Endometrium (tissue), 2 donors: Measurements from ENCODE around the gene TEKTIP1.

ENCODE experiments used
- FAIRE-seq: peaks from 2 replicates; lab custom pipeline; 2012; peaks lifted over from hg19 to GRCh38; lab: Jason Lieb, UNC
- donor health status: control.
- donor health status: control.

Gene TEKTIP1

GRCh38 chr19:3537438-3538240 lies 1.3 kb upstream of the TEKTIP1 start:
- no peak for FAIRE-seq

- no peak for FAIRE-seq
Observed at GRCh38 chr19:3538258-3538929, 580 bp upstream of the TEKTIP1 start.

DNA sequence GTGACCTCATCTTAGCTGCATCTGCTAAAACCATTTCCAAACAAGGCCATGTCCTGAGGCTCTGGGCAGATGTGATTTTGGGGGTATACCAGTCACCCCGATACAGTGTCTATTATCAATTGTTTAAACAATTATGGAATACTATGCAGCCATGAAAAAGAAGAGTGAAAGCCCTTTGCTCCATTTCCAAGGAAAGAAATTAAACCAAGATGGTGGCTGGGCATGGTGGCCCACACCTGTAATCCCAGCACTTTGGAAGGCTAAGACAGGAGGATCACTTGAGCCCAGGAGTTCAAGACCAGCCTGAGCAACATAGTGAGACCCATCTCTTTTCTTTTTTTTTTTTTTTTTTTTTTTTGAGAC lies 763 bp downstream of the TEKTIP1 start:
- no peak for FAIRE-seq

DNA sequence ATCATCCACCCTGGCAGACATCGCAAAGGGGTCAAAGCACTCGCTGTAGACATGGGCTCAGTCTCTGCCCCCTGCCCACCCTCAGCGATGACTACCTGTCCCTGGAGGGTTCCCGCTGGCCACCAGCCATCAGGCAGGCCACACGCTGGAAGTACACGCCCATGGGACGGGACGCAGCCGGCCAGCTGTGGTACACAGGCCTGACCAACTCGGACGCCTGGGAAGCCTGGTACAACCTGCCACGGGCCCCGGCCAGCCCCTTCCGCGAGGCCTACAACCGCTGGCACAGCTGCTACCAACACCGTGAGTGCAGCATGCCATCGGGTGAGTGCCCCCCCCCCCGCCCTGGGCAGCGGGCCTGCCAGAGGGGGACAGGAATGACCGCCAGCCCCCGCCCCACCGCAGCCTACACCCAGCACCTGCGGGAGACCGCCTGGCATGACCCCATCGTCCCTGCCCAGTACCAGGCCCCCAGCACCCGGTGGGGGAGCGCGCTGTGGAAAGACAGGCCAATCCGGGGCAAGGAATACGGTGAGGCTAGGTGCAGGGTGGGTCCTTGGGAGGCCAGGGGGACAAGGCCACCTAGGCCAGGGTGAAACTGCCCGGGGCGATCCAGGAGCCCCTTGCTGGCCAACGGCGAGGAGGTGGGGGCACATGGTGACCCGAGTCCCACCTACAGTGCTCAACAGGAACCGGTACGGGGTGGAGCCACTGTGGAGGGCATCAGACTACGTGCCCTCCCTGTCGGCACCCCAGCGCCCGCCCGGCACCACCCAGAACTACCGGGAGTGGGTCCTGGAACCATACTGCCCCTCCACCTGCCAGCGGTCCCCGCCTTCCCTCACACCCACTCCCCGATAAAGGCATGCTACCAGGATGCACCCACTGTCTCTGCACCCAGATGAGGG lies 4.4 kb downstream of the TEKTIP1 start:
- FAIRE-seq: no peak

DNA sequence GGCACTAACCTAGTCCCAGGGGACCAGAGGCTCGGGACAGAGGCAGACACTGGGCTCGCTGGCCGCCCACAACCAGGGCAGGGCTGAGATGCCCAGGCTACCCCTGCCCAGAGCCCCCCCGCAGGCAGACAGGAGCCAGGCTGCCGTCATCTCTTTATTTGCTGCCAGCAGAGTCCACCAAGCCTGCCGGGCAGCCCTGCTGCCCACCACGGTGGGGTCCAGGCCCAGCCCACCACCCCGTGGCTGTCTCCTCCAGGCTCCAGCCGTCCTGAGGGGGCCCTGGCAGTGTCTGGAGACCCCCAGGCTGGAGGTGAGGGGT lies 5.0 kb downstream of the TEKTIP1 start:
- FAIRE-seq: no peak

DNA sequence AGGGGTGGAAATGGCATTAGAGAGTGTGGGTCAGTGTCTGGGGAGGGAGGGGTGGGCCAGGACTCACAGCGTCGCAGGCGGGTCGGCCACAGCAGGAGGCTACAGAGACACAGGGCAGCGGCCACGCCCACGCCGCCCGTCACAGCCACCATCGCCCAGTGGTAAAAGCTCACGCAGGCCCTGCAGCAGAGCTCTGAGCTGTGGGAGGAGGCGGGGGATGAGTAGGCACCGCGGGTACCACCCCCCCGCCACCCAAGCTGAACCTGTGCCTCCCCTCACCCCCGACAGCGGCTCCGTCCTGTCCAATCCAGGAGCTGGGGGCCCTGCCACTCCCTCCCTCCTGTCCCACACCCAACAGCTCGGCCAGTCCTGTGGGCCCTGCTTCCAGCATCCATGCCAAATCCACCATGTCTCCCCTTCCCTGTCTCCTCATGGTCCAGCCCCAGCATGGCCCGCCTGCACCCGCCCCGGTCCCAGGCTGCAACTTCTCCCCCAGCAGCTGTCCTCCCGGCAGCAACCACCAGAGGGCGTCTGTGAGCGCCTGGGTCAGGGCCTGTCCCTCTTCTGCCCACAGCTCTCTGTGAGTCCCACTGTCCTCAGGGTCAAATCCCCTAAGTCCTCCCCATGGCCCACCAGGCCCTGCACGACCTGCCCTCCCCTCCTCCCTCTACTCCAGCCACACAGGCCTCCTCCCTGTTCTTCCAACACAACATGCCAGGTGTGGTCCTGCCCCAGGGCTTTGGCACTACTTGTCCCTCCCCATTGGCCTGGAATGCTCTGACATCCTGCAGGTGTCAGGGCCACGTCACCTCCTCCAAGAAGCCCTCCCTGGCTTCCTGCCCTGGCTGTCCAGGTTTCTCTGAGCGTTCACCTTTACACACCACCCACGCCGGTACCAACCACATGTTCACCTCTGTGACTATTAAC lies 6.0 kb downstream of the TEKTIP1 start:
- FAIRE-seq: no peak

DNA sequence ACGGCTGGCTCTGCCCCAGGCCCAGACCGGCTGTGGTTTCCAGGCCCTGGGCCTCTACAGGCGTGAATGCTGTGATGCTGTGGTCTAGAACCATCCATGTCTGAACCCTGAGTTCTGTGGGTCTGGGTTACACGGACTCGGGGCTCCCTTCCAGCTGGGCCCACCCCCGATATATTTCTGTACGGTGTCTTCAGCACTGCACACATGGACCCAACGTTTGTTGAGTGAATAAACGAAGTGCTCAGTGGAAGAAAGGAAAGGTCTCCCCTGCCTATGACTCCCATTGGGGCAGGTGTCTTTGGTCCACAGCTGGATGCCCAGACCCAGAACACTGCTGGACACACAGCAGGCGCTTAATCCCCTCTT lies 6.7 kb downstream of the TEKTIP1 start:
- no peak for FAIRE-seq

GRCh38 chr19:3546119-3546518 lies 7.1 kb downstream of the TEKTIP1 start:
- no peak for FAIRE-seq

- no peak for FAIRE-seq
Observed at GRCh38 chr19:3547301-3547731, 8.3 kb downstream of the TEKTIP1 start.

DNA sequence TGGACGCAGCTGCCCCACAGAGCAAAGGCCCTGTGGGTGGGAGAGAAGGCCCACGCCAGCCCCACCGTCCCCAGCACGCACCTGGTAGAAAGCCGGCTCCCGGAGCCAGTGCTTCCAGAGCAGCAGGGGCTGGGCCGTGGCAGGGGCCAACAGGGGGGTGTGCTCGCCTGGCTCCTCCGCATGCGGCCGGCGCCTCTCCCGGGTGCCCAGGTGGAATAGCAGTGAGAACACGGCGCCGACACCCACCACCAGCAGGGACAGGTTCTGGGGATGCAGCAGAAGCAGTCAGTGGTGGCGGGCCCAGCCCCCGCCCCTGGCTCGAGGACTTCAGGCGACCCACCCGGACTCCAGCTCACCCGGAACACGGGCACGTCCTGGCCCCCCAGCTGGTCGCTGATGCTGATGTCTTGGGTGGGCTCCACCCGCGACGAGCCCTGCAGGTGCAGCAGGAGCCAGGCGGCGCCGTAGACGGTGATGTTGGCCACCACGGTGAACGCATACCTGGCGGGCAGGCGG lies 8.9 kb downstream of the TEKTIP1 start:
- FAIRE-seq: no peak

- no peak for FAIRE-seq
Observed at GRCh38 chr19:3548606-3549005, 9.6 kb downstream of the TEKTIP1 start.

DNA sequence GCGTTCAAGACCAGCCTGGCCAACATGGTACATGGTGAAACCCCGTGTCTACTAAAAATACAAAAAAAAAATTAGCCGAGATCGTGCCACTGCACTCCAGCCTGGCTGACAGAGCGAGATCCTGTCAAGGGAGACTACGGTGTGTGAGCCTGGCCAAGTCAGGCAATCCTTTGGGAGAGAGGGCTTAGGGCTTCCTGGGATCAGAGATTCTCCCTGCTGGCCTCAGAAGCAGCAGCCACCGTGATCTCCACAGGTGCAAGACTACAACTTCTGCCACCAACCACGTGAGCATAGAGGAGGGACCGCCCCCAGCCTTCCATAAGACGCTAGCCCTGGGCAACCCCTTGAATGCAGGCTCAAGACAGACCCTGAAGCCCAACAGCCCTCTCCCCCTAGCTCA lies 10.8 kb downstream of the TEKTIP1 start:
- no peak for FAIRE-seq

- FAIRE-seq: no peak
Observed at GRCh38 chr19:3550947-3551791, 12.2 kb downstream of the TEKTIP1 start.

DNA sequence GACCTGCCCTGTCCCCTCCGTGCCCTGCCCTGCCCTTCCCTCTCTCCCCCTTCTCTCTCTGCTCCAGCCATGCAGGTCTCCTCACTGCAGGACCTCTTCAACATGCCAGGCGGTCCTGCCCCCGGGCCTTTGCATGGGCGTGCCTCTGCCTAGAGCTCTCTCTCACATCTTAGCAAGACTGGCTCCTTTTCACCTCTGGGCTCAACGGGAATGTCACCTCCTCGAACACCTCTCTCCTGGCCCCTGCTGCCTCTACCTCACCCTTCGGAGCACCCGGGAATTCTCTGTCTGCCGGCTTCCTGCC lies 12.8 kb downstream of the TEKTIP1 start:
- FAIRE-seq: no peak

- no peak for FAIRE-seq
Observed at GRCh38 chr19:3554254-3555083, 15.5 kb downstream of the TEKTIP1 start.

DNA sequence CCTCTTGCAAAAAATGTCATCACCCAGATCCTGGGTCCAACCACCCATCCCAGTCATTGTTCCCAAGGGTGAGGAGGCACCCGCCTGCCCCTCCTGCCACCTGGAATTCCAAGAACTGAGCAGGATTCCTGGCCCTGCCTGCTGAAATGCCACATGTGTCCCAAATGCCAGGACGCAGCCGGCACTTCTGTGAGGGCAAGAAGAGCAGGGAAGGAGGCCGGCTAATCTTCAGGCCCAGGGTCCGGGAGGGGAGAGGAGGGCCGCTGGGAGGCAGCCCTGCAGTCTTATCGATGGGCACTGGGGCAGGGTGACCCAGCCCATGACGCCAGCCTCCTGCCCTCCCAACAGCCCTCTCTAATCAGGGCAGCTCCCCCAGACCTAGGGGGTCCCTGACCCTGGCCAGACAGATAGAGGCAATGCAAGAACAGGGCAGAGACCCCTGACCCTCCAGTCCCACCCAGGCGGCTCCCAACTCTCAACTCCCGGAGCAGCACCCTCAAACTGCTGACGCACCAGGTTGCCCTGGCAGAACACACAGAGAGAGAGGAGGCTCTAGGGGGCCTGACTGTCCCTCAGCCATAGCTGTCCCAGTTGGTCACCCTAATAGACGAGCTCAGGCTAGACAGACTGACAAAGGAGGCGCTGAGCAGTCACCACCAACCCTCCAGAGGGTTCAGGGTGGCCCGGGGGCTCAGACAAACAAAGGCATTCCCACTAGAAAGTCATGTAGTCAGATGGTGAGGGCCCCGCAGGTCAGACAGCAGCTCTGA lies 16.9 kb downstream of the TEKTIP1 start:
- FAIRE-seq: no peak

DNA sequence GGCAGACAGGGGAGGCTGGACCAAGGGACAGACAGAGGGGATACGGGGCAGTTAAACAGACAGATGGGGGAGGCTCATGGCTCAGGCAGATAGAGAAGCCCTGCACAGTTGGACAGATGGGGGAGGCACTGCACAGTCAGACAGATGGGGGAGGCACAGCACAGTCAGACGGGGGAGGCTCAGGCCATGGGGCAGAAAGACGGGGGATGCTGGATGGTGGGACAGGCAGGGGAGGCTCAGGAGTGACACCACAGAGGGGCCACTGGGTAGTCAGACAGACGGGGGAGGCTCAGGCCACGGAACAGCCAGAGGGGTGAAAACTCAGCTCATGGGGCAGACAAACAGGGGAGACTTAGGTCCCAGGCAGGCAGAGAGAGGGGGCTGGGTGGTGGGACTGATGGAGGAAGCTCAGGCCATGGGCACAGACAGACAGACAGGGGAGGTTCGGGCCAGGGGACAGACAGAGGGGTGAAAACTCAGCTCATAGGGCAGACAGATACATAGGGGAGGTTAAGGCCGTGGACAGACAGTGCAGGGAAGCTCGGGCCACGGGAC lies 17.5 kb downstream of the TEKTIP1 start:
- no peak for FAIRE-seq

- FAIRE-seq: no peak
Observed at GRCh38 chr19:3556978-3557460, 18.0 kb downstream of the TEKTIP1 start.
